GM20431 (cell line): ENCODE measurements around the gene SAT2.
"Not testable (repeated sequence)": the region's sequence is repeated elsewhere in the genome, so short reads cannot be mapped to it uniquely, and the experiment has no call there.

ENCODE experiments used
- in situ Hi-C: fragments of 300-500 bp; cut with MseI, MboI; formaldehyde crosslinking; loops from one replicate; pipeline ENCODE4 v1.15.0; 2020; ENCODE audit warnings: low sequenced_read_pairs; ENCODE audit not compliant: unreplicated experiment

Gene SAT2

GRCh38 chr17:7636163-7636562, 8.5 kb upstream of the SAT2 start:
- in situ Hi-C loops = no loop called here

- in situ Hi-C loops = no loop called here
These were observed 6.8 kb upstream of the SAT2 start for GRCh38 chr17:7634384-7634783.

- in situ Hi-C loops = no loop called here
These were observed 5.5 kb upstream of the SAT2 start for GRCh38 chr17:7633093-7633492.

- in situ Hi-C loops = no loop called here
These were observed 4.9 kb upstream of the SAT2 start for GRCh38 chr17:7632492-7632894.

- in situ Hi-C loops = no loop called here
These were observed 4.1 kb upstream of the SAT2 start for GRCh38 chr17:7631398-7632380.

GRCh38 chr17:7629939-7630571, 2.4 kb upstream of the SAT2 start, which contains the start of gene SHBG:
SHBG (plus strand) TSS chr17:7630135; CDS start chr17:7630173, 38 bp downstream.
- in situ Hi-C loops = no loop called here

GRCh38 chr17:7626956-7627249, 718 bp downstream of the SAT2 start:
- in situ Hi-C loops = no loop called here

- in situ Hi-C loops = no loop called here
These were observed 1.3 kb downstream of the SAT2 start for GRCh38 chr17:7626307-7626706.

- in situ Hi-C loops = not testable (repeated sequence)
These were observed 1.9 kb downstream of the SAT2 start for GRCh38 chr17:7625749-7626148.

- in situ Hi-C loops = no loop called here
These were observed 4.0 kb downstream of the SAT2 start for GRCh38 chr17:7623661-7624060.

GRCh38 chr17:7620835-7621234, 6.8 kb downstream of the SAT2 start:
- in situ Hi-C loops = no loop called here

GRCh38 chr17:7618608-7619007, 9.0 kb downstream of the SAT2 start:
- in situ Hi-C loops = no loop called here

- in situ Hi-C loops = no loop called here
These were observed 12.3 kb downstream of the SAT2 start for GRCh38 chr17:7615265-7615747.

GRCh38 chr17:7614425-7615264, 13.0 kb downstream of the SAT2 start, which contains the start of gene FXR2:
FXR2 (minus strand) TSS chr17:7614897; CDS start chr17:7614532, 365 bp downstream.
- in situ Hi-C loops = no loop called here

- in situ Hi-C loops = no loop called here
These were observed 13.7 kb downstream of the SAT2 start for GRCh38 chr17:7613769-7614424.

- in situ Hi-C loops = no loop called here
These were observed 15.4 kb downstream of the SAT2 start for GRCh38 chr17:7612294-7612640.

- in situ Hi-C loops = no loop called here
These were observed 15.9 kb downstream of the SAT2 start for GRCh38 chr17:7611635-7612293.

- in situ Hi-C loops = no loop called here
These were observed 17.0 kb downstream of the SAT2 start for GRCh38 chr17:7610641-7611040.

- in situ Hi-C loops = no loop called here
These were observed 21.3 kb downstream of the SAT2 start for GRCh38 chr17:7606280-7606679.
